22Rv1 (cell line): ENCODE data around the gene OR52B2.

Experiments used
- ZFX ChIP-seq: fragments of 450-650 bp; IDR thresholded peaks from 2 replicates; pipeline ENCODE4 v1.6.1; 2017; ENCODE audit warnings: antibody characterized with exemption, borderline replicate concordance
- TF ChIP-seq, protein P1 (sequence below): fragments of 450-650 bp; IDR thresholded peaks from 2 replicates; pipeline ENCODE4 v1.5.1; 2017; ENCODE audit warnings: mild to moderate bottlenecking

DNA sequence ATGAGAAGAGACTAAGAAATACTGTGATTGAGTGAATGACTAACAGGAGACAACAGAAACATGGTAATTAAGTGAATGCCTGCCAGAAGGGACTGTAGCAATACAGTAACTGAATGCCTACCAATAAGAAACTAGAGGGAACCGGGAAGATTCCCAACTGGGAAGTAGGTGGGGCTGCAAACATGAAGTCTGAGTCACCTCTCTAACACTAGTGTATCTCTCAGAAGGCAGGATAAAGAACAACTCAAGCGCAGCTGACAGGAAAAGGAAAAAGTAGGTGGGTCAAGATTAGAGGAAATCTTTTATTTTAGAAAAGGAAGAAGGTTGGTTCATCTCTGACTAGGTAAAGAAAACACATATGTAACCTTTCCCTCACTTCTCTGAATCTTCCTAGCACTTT lies 49.2 kb upstream of the OR52B2 start:
- TF ChIP-seq, protein P1, sequence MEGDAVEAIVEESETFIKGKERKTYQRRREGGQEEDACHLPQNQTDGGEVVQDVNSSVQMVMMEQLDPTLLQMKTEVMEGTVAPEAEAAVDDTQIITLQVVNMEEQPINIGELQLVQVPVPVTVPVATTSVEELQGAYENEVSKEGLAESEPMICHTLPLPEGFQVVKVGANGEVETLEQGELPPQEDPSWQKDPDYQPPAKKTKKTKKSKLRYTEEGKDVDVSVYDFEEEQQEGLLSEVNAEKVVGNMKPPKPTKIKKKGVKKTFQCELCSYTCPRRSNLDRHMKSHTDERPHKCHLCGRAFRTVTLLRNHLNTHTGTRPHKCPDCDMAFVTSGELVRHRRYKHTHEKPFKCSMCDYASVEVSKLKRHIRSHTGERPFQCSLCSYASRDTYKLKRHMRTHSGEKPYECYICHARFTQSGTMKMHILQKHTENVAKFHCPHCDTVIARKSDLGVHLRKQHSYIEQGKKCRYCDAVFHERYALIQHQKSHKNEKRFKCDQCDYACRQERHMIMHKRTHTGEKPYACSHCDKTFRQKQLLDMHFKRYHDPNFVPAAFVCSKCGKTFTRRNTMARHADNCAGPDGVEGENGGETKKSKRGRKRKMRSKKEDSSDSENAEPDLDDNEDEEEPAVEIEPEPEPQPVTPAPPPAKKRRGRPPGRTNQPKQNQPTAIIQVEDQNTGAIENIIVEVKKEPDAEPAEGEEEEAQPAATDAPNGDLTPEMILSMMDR, result no peak
- no peak for TF ChIP-seq ZFX
